ENCODE data around the gene PHACTR1.

The PHACTR1 gene

GRCh38 chr6:12802440-12802839 is 85.9 kb downstream of the PHACTR1 start:
- no peaks in the 10 kb centered on the region for H4K20me1 ChIP-seq (ENCODE audit: insufficient read depth, low read length)
- H3F3A ChIP-seq (ENCODE audit: insufficient read depth, low read length): no peaks in the 10 kb centered on the region
- H3K36me3 ChIP-seq (ENCODE audit: insufficient read depth, low read length): no peaks in the 10 kb centered on the region
- no peak overlapping the region for H3K27ac ChIP-seq (ENCODE audit: low read depth, low read length, poor library complexity, severe bottlenecking)
- no peak overlapping the region for H2AFZ ChIP-seq (ENCODE audit: low read length)
- no peaks in the 10 kb centered on the region for H3K9me3 ChIP-seq (ENCODE audit: low read length)
- no peaks in the 10 kb centered on the region for H3K9me2 ChIP-seq (ENCODE audit: low read depth, low read length)
- H3K4me3 ChIP-seq (ENCODE audit: low read depth, low read length, poor library complexity, severe bottlenecking): no peak overlapping the region
- TF ChIP-seq EZH2 (IDR thresholded peaks at IDR 0.05; ENCODE audit: borderline replicate concordance, low read length) (no peak), CTCF (IDR thresholded peaks at IDR 0.05; ENCODE audit: low read length) (no peak)
- no peak overlapping the region for H3K4me2 ChIP-seq (ENCODE audit: low read length)
- H3K79me2 ChIP-seq (ENCODE audit: insufficient read depth, low read length): no peaks in the 10 kb centered on the region
- no peak overlapping the region for H3K9ac ChIP-seq (ENCODE audit: low read length)
- no peaks in the 10 kb centered on the region for H3K27me3 ChIP-seq (ENCODE audit: insufficient read depth, low read length)
- H3K4me1 ChIP-seq (ENCODE audit: insufficient read depth, low read length, severe bottlenecking): no peaks in the 10 kb centered on the region

GRCh38 chr6:12803486-12803885 is 86.9 kb downstream of the PHACTR1 start:
- H3K9me2 ChIP-seq (ENCODE audit: low read depth, low read length): no peaks in the 10 kb centered on the region
- no peaks in the 10 kb centered on the region for H3K27me3 ChIP-seq (ENCODE audit: insufficient read depth, low read length)
- H3K36me3 ChIP-seq (ENCODE audit: insufficient read depth, low read length): no peaks in the 10 kb centered on the region
- H3K9me3 ChIP-seq (ENCODE audit: low read length): no peaks in the 10 kb centered on the region
- no peak overlapping the region for H3K9ac ChIP-seq (ENCODE audit: low read length)
- no peaks in the 10 kb centered on the region for H3K79me2 ChIP-seq (ENCODE audit: insufficient read depth, low read length)
- H3F3A ChIP-seq (ENCODE audit: insufficient read depth, low read length): no peaks in the 10 kb centered on the region
- H3K4me2 ChIP-seq (ENCODE audit: low read length): no peak overlapping the region
- H3K4me1 ChIP-seq (ENCODE audit: insufficient read depth, low read length, severe bottlenecking): no peaks in the 10 kb centered on the region
- no peak for TF ChIP-seq CTCF (IDR thresholded peaks at IDR 0.05; ENCODE audit: low read length)
- no peak for TF ChIP-seq EZH2 (IDR thresholded peaks at IDR 0.05; ENCODE audit: borderline replicate concordance, low read length)
- no peak overlapping the region for H3K4me3 ChIP-seq (ENCODE audit: low read depth, low read length, poor library complexity, severe bottlenecking)
- no peak overlapping the region for H3K27ac ChIP-seq (ENCODE audit: low read depth, low read length, poor library complexity, severe bottlenecking)
- H4K20me1 ChIP-seq (ENCODE audit: insufficient read depth, low read length): no peaks in the 10 kb centered on the region
- H2AFZ ChIP-seq (ENCODE audit: low read length): no peak overlapping the region

GRCh38 chr6:12804952-12805645 is 88.5 kb downstream of the PHACTR1 start:
- no peaks in the 10 kb centered on the region for H3K4me1 ChIP-seq (ENCODE audit: insufficient read depth, low read length, severe bottlenecking)
- H3K9me3 ChIP-seq (ENCODE audit: low read length): no peaks in the 10 kb centered on the region
- no peaks in the 10 kb centered on the region for H3K27me3 ChIP-seq (ENCODE audit: insufficient read depth, low read length)
- no peak overlapping the region for H3K9ac ChIP-seq (ENCODE audit: low read length)
- H3K27ac ChIP-seq (ENCODE audit: low read depth, low read length, poor library complexity, severe bottlenecking): no peak overlapping the region
- no peak overlapping the region for H3K4me3 ChIP-seq (ENCODE audit: low read depth, low read length, poor library complexity, severe bottlenecking)
- H2AFZ ChIP-seq (ENCODE audit: low read length): no peak overlapping the region
- no peak for TF ChIP-seq CTCF (IDR thresholded peaks at IDR 0.05; ENCODE audit: low read length)
- no peak for TF ChIP-seq EZH2 (IDR thresholded peaks at IDR 0.05; ENCODE audit: borderline replicate concordance, low read length)
- no peaks in the 10 kb centered on the region for H3K36me3 ChIP-seq (ENCODE audit: insufficient read depth, low read length)
- H4K20me1 ChIP-seq (ENCODE audit: insufficient read depth, low read length): no peaks in the 10 kb centered on the region
- no peaks in the 10 kb centered on the region for H3F3A ChIP-seq (ENCODE audit: insufficient read depth, low read length)
- H3K9me2 ChIP-seq (ENCODE audit: low read depth, low read length): no peaks in the 10 kb centered on the region
- no peaks in the 10 kb centered on the region for H3K79me2 ChIP-seq (ENCODE audit: insufficient read depth, low read length)
- no peak overlapping the region for H3K4me2 ChIP-seq (ENCODE audit: low read length)

All from OCI-LY1 (cell line).